Psoas muscle (tissue), 8 donors: ENCODE data around the gene MCCD1. TPM values are rescaled to one million over a fixed set of nuclear protein-coding genes. Genes with fewer than 3 reads are reported as not detected.
"Not testable (repeated sequence)": the region's sequence is repeated elsewhere in the genome, so short reads cannot be mapped to it uniquely, and the experiment has no call there.

Source experiments
- ATAC-seq, 4 donors: fragments of 200-7000 bp; cut with Tn5 transposase; one replicate each; pipeline ENCODE4 v1.9.1; 2020; ENCODE audit warnings: moderate library complexity in 3 of 4, mild to moderate bottlenecking in 2 of 4
- DNase-seq, 2 donors: peaks; one replicate each; pipeline ENCODE4 v3.0.0-alpha.2; 2020
- H3K27ac ChIP-seq: fragments of 200-600 bp; one replicate; pipeline ENCODE4 v1.8.0; 2022
- H3K27me3 ChIP-seq, 3 donors: fragments of 200-600 bp in 1 of 3; one replicate each; pipeline versions ENCODE4 v1.6.1 to v1.8.0; 2013 to 2022; ENCODE audit warnings: low read length in 2 of 3, mild to moderate bottlenecking in 2 of 3, moderate library complexity in 1 of 3; ENCODE audit not compliant: insufficient read depth in 3 of 3
- H3K36me3 ChIP-seq, 2 donors: fragments of 200-600 bp in 1 of 2; one replicate each; pipeline versions ENCODE4 v1.6.1 to v1.8.0; 2013 to 2022; ENCODE audit warnings: low read depth in 1 of 2, mild to moderate bottlenecking in 1 of 2, moderate library complexity in 1 of 2; ENCODE audit not compliant: insufficient read depth in 1 of 2
- H3K4me1 ChIP-seq: fragments of 200-600 bp; one replicate; pipeline ENCODE4 v1.8.0; 2022
- H3K4me3 ChIP-seq: fragments of 200-600 bp; one replicate; pipeline ENCODE4 v1.8.0; 2022; ENCODE audit warnings: mild to moderate bottlenecking
- H3K9me3 ChIP-seq: fragments of 200-600 bp; one replicate; pipeline ENCODE4 v1.8.0; 2022
- CTCF ChIP-seq: fragments of 200-600 bp; IDR thresholded peaks from one replicate; pipeline ENCODE4 v1.8.0; 2022; ENCODE audit warnings: antibody characterized with exemption
- WGBS, 3 donors: extraction: QIAGEN DNeasy Blood & Tissue Kit; methylation state at CpG; one replicate each; pipeline versions ENCODE4 v1.1.6 to v1.1.7; 2013; 5-methylcytosine and 5-hydroxymethylcytosine counted together
- intact Hi-C, 2 donors: fragments of 100-400 bp; cut with DNase I; formaldehyde crosslinking; loops; one replicate each; pipeline versions ENCODE4 v1.11.0 to v1.14.2; 2022
- polyA plus RNA-seq, 3 donors: library from polyadenylated mRNA; stranded (reverse); fragments of 200-250 nt; gene quantifications; one replicate each; pipeline ENCODE4 v1.2.3, GENCODE V29; 2013
- total RNA-seq, 4 donors: library from RNA; stranded (reverse); fragmentation: NEBNext Ultra II Directional in 2 of 4; extraction: Animal tissue kit (Norgen Biotek cat#: 25700) in 2 of 4; gene quantifications; one replicate each; pipeline versions ENCODE4 v1.2.1 to v1.2.4, GENCODE V29; 2021 to 2023
- donor health status: healthy with polysubstance abuse.
- donor health status: DM: no; HTN: no; CAD: no; lungs with moderate emphysema.
- donor health status: Bipolar disorder and iron deficiency.
- donor health status: healthy.
- donor health status: DM: yes; HTN: yes; CAD: no.
- donor health status: DM: no; HTN: no; CAD: no.
- donor health status: DM: no; HTN: no; CAD: no.
- donor health status: DM: yes; HTN: yes; CAD: no.

Gene MCCD1
- total and polyA plus RNA-seq, 7 donors: not detected

GRCh38 chr6:31490115-31490873 lies 38.5 kb upstream of the MCCD1 start:
- WGBS, 3 donors: 60 to 68% (median 62%) methylated on average over 14 to 16 of the region's 16 CpGs
- no peak for ATAC-seq
- Histone ChIP-seq H3K27ac (no peak overlapping the region), H3K9me3 (no peaks in the 10 kb centered on the region), H3K4me3 (no peak overlapping the region), H3K4me1 (peaks cover 2% of the 10 kb centered on the region), H3K27me3 (peaks cover 0 to 42% (median 0%) of the 10 kb centered on the region in 3 donors), H3K36me3 (no peaks in the 10 kb centered on the region)
- intact Hi-C loops: loop anchor here in 1 of 2 donors (5.0 kb wide), 1 partner anchor 107 kb away; no protein-coding TSS in a partner anchor
- no peak for TF ChIP-seq CTCF
- DNase-seq: no peak

- H3K27ac ChIP-seq, ATAC-seq, H3K4me1 ChIP-seq, H3K36me3 ChIP-seq, DNase-seq, H3K9me3 ChIP-seq: not testable (repeated sequence)
- WGBS, 3 donors: 3 to 6% (median 5%) methylated on average over 2 of the region's 2 CpGs
- H3K27me3 ChIP-seq: peaks cover 0 to 51% (median 6%) of the 10 kb centered on the region in 3 donors
- intact Hi-C loops: loop anchor here in 1 of 2 donors (5.0 kb wide), 1 partner anchor 104 kb away; no protein-coding TSS in a partner anchor
- H3K4me3 ChIP-seq: peak overlapping the region; percentile 67
Measured at GRCh38 chr6:31493550-31493874, 35.2 kb upstream of the MCCD1 start.

GRCh38 chr6:31493875-31494694 lies 34.7 kb upstream of the MCCD1 start:
- WGBS, 3 donors: 0 to 1% (median 1%) methylated on average over 56 to 58 of the region's 58 CpGs
- DNase-seq (peak; percentile 80 to 85), ATAC-seq (peak; percentile 77 to 88 (median 86))
- H3K27me3 ChIP-seq: peaks cover 0 to 51% (median 8%) of the 10 kb centered on the region in 3 donors
- TF ChIP-seq CTCF: peak; percentile 64
- H3K4me1 ChIP-seq: peaks cover 2% of the 10 kb centered on the region
- intact Hi-C loops: loop anchor here in 1 of 2 donors (5.0 kb wide), 1 partner anchor 103 kb away; no protein-coding TSS in a partner anchor
- H3K4me3 ChIP-seq: peak overlapping the region; percentile 67
- H3K27ac ChIP-seq: no peak overlapping the region
- H3K9me3 ChIP-seq: no peaks in the 10 kb centered on the region
- no peaks in the 10 kb centered on the region for H3K36me3 ChIP-seq

- H3K9me3 ChIP-seq: no peaks in the 10 kb centered on the region
- H3K36me3 ChIP-seq: no peaks in the 10 kb centered on the region
- H3K4me1 ChIP-seq: peaks cover 2% of the 10 kb centered on the region
- WGBS, 3 donors: 72 to 81% (median 79%) methylated on average over 2 of the region's 2 CpGs
- intact Hi-C loops: loop anchor here in 1 of 2 donors (5.0 kb wide), 1 partner anchor 47 kb away; the partner anchor contains the start of gene DDX39B
- H3K4me3 ChIP-seq: peak overlapping the region; percentile 67
- TF ChIP-seq CTCF: no peak
- DNase-seq (no peak), ATAC-seq (no peak)
- H3K27ac ChIP-seq: no peak overlapping the region
- peaks cover 0 to 46% (median 8%) of the 10 kb centered on the region in 3 donors for H3K27me3 ChIP-seq
Measured at GRCh38 chr6:31495580-31495979, 33.2 kb upstream of the MCCD1 start.

- peaks cover 0 to 50% (median 8%) of the 10 kb centered on the region in 3 donors for H3K27me3 ChIP-seq
- not testable (repeated sequence) for H3K27ac ChIP-seq
- 33 to 63% (median 60%) methylated on average over 4 of the region's 4 CpGs for WGBS, 3 donors
Measured at GRCh38 chr6:31496826-31497225, 31.9 kb upstream of the MCCD1 start.

More at GRCh38 chr6:31496826-31497225, 31.9 kb upstream of the MCCD1 start:
- not testable (repeated sequence) for DNase-seq, H3K4me3 ChIP-seq, H3K4me1 ChIP-seq, H3K9me3 ChIP-seq, H3K36me3 ChIP-seq, ATAC-seq
- intact Hi-C loops: loop anchor here in 1 of 2 donors (5.0 kb wide), 1 partner anchor 45 kb away; the partner anchor contains the start of gene DDX39B
